GM12878 (cell line): ENCODE results near the gene ADAM23. TPM values are rescaled to one million over a fixed set of nuclear protein-coding genes. Genes with fewer than 3 reads are reported as not detected.

Source experiments
- BCL11A ChIP-seq: IDR thresholded peaks from 2 replicates; pipeline ENCODE4 v1.6.1; 2011; ENCODE audit warnings: low read depth, low read length
- BHLHE40 ChIP-seq, 2 experiments: fragments of 450-650 bp in 1 of 2; IDR thresholded peaks; 2 replicates each; pipeline ENCODE4 v1.6.1; 2011 to 2017; ENCODE audit warnings: low read depth in 2 of 2, borderline replicate concordance in 1 of 2, improper control_type of control experiment in 1 of 2, low read length in 1 of 2, mild to moderate bottlenecking in 1 of 2
- CTCF ChIP-seq, 3 experiments: IDR thresholded peaks in 2 of 3; conservative IDR thresholded peaks in 1 of 3; 2 replicates each; pipeline ENCODE4 v1.5.1; 2011; ENCODE audit warnings: low read depth in 3 of 3, low read length in 3 of 3, mild to moderate bottlenecking in 3 of 3, control low read depth in 2 of 3, moderate library complexity in 2 of 3, inconsistent platforms in 1 of 3, mixed read lengths in 1 of 3; ENCODE audit not compliant: control insufficient read depth in 2 of 3, insufficient read depth in 1 of 3; ENCODE audit errors: extremely low read depth in 1 of 3
- DPF2 ChIP-seq: fragments of 450-650 bp; IDR thresholded peaks from 2 replicates; pipeline ENCODE4 v1.6.1; 2017; ENCODE audit warnings: mild to moderate bottlenecking
- E2F4 ChIP-seq: IDR thresholded peaks from 2 replicates; pipeline ENCODE4 v1.6.1; 2012; ENCODE audit warnings: low read depth, low read length, improper control_type of control experiment
- FOXM1 ChIP-seq: IDR thresholded peaks from 2 replicates; pipeline ENCODE4 v1.6.1; 2012; ENCODE audit warnings: low read depth, mild to moderate bottlenecking, inconsistent platforms, low read length, moderate library complexity
- HCFC1 ChIP-seq: fragments of 150-350 bp; IDR thresholded peaks from 2 replicates; pipeline ENCODE4 v1.6.1; 2014; ENCODE audit warnings: low read length
- HDAC2 ChIP-seq: fragments of 200-600 bp; sonication (generic); IDR thresholded peaks from 2 replicates; pipeline ENCODE4 v1.6.1; 2017
- IKZF2 ChIP-seq, 2 experiments: fragments of 450-650 bp; IDR thresholded peaks; 2 replicates each; pipeline ENCODE4 v1.6.1; 2017; ENCODE audit warnings: mild to moderate bottlenecking in 2 of 2, moderate library complexity in 2 of 2
- JUNB ChIP-seq: IDR thresholded peaks from 2 replicates; pipeline ENCODE4 v1.6.1; 2016; ENCODE audit warnings: antibody characterized with exemption, mild to moderate bottlenecking
- JUND ChIP-seq: IDR thresholded peaks from 2 replicates; pipeline ENCODE4 v1.6.1; 2012; ENCODE audit warnings: low read depth, mild to moderate bottlenecking, low read length, improper control_type of control experiment, moderate library complexity
- MAX ChIP-seq: IDR thresholded peaks from 2 replicates; pipeline ENCODE4 v1.6.1; 2012; ENCODE audit warnings: low read depth, low read length, improper control_type of control experiment
- MYB ChIP-seq: fragments of 150-350 bp; IDR thresholded peaks from 2 replicates; pipeline ENCODE4 v1.6.1; 2014; ENCODE audit warnings: mild to moderate bottlenecking, low read depth, low read length, borderline replicate concordance
- NR2C2 ChIP-seq: IDR thresholded peaks from 2 replicates; pipeline ENCODE4 v1.6.1; 2011; ENCODE audit warnings: borderline replicate concordance, low read depth; ENCODE audit not compliant: control insufficient read depth, insufficient read length
- PAX8 ChIP-seq: fragments of 450-650 bp; IDR thresholded peaks from 2 replicates; pipeline ENCODE4 v1.6.1; 2017; ENCODE audit warnings: mild to moderate bottlenecking, moderate library complexity
- PML ChIP-seq: IDR thresholded peaks from 2 replicates; pipeline ENCODE4 v1.6.1; 2012; ENCODE audit warnings: low read length, inconsistent platforms
- POU2F2 ChIP-seq: IDR thresholded peaks from 3 replicates; pipeline ENCODE4 v1.6.1; 2011; ENCODE audit warnings: low read depth, mild to moderate bottlenecking, low read length, borderline replicate concordance
- ZBTB11 ChIP-seq: fragments of 450-650 bp; formaldehyde crosslinking; IDR thresholded peaks from 2 replicates; pipeline ENCODE4 v1.5.0; 2022; ENCODE audit warnings: mild to moderate bottlenecking, missing genetic modification characterization
- ZNF274 ChIP-seq: IDR thresholded peaks from one replicate; pipeline ENCODE4 v1.8.0; 2011; ENCODE audit not compliant: insufficient read length, insufficient read depth
- ZNF384 ChIP-seq: IDR thresholded peaks from 2 replicates; pipeline ENCODE4 v1.6.1; 2012; ENCODE audit warnings: low read depth, mild to moderate bottlenecking, low read length, improper control_type of control experiment, borderline replicate concordance
- polyA plus RNA-seq, 11 experiments: library from polyadenylated mRNA; depleted of rRNA in 4 of 11; unstranded in 6 of 11; stranded (reverse) in 5 of 11; fragments of >200 nt; fragmentation: Nextera tagmentation in 4 of 11; fragmentation: Illumina TruSeq in 1 of 11; extraction: Ambion mirVana in 4 of 11; extraction: Trizol in 1 of 11; gene quantifications; 1 replicate in 1 of 11; 2 replicates in 10 of 11; pipeline versions ENCODE4 v1.2.1 to v1.2.3, GENCODE V29; 2011 to 2016; ENCODE audit warnings: inconsistent platforms in 2 of 11, missing spikeins in 2 of 11, low read depth in 1 of 11
- total RNA-seq, 4 experiments: library from RNA; depleted of rRNA in 3 of 4; stranded (reverse); fragments of >200 nt in 3 of 4; fragmentation: Illumina TruSeq in 1 of 4; extraction: Trizol in 1 of 4; gene quantifications; 2 replicates each; pipeline versions ENCODE4 v1.2.1 to v1.2.3, GENCODE V29; 2013 to 2021

The ADAM23 gene
- total and polyA plus RNA-seq, 10 of the 15 experiments (the other 5 are each of a cell fraction or from before 2014, with no cell fraction given): 5.7 to 41.8 (median 15.6) TPM

- no peak for TF ChIP-seq ZBTB11
- TF ChIP-seq BCL11A: peak; percentile 30; the same call in 1 of the 2 replicates
- no peak for TF ChIP-seq ZNF274
- TF ChIP-seq MAX: no peak
- TF ChIP-seq JUND: no peak
- TF ChIP-seq ZNF384: no peak
- TF ChIP-seq HCFC1: no peak
- no peak for TF ChIP-seq NR2C2
- TF ChIP-seq PAX8: no peak
- peak; percentile 59 to 74 for TF ChIP-seq IKZF2 (IDR thresholded peaks at IDR 0.05)
- TF ChIP-seq HDAC2: no peak
- TF ChIP-seq FOXM1: no peak
- no peak for TF ChIP-seq MYB
- TF ChIP-seq BHLHE40 (IDR thresholded peaks at IDR 0.05; ENCODE audit: borderline replicate concordance in 1 of 2, low read depth in 2 of 2, low read length in 1 of 2): 0 out of 4 replicates have a peak, but pooled peaks of 1 of the 2 experiments have one; percentile 11
- TF ChIP-seq JUNB: peak; percentile 47
- no peak for TF ChIP-seq PML
- TF ChIP-seq DPF2: peak; percentile 51; the same call in 1 of the 2 replicates
- no peak for TF ChIP-seq CTCF (IDR thresholded peaks at IDR 0.05 in 2 of 3, conservative IDR thresholded peaks at IDR 0.05 in 1 of 3; ENCODE audit: control insufficient read depth in 2 of 3, extremely low read depth in 1 of 3, insufficient read depth in 1 of 3, low read depth in 3 of 3, low read length in 3 of 3)
- TF ChIP-seq POU2F2: no peak
- no peak for TF ChIP-seq E2F4
Observed at GRCh38 chr2:206408323-206409320, 34.7 kb upstream of the ADAM23 start (continued).
